GM23338 (cell line): ENCODE measurements around the gene BEST1. TPM values are rescaled to one million over a fixed set of nuclear protein-coding genes. Genes with fewer than 3 reads are reported as not detected.

ENCODE experiments used
- ATAC-seq: fragments of 200-7000 bp; cut with Tn5 transposase; 3 replicates; pipeline ENCODE4 v1.9.1; 2020
- DNase-seq: peaks from one replicate; pipeline ENCODE4 v3.0.0-alpha.2; 2015; ENCODE audit warnings: low spot score
- H2AFZ ChIP-seq: fragments of 200-600 bp; sonication (generic); 2 replicates; pipeline ENCODE4 v1.8.0; 2016; ENCODE audit warnings: antibody characterized with exemption, mild to moderate bottlenecking, moderate library complexity
- H3F3A ChIP-seq: fragments of 200-600 bp; sonication (generic); replicated peaks from 2 replicates; pipeline ENCODE4 v1.8.0; 2017; ENCODE audit warnings: antibody characterized with exemption, mixed run types, low read depth
- H3K27ac ChIP-seq: fragments of 200-600 bp; sonication (generic); 2 replicates; pipeline ENCODE4 v1.6.1; 2016; ENCODE audit warnings: low read depth
- H3K27me3 ChIP-seq: fragments of 200-600 bp; sonication (generic); 2 replicates; pipeline ENCODE4 v1.8.0; 2016; ENCODE audit warnings: mild to moderate bottlenecking, mixed run types, moderate library complexity; ENCODE audit not compliant: insufficient read depth
- H3K36me3 ChIP-seq: fragments of 200-600 bp; sonication (generic); 2 replicates; pipeline ENCODE4 v1.8.0; 2016; ENCODE audit warnings: mild to moderate bottlenecking; ENCODE audit not compliant: insufficient read depth
- H3K4me1 ChIP-seq: fragments of 200-600 bp; sonication (generic); 2 replicates; pipeline ENCODE4 v1.8.0; 2016; ENCODE audit warnings: mild to moderate bottlenecking, moderate library complexity; ENCODE audit not compliant: insufficient read depth
- H3K4me2 ChIP-seq: fragments of 200-600 bp; sonication (generic); 2 replicates; pipeline ENCODE4 v1.7.1; 2017; ENCODE audit warnings: mixed run types
- H3K4me3 ChIP-seq: fragments of 200-600 bp; sonication (generic); 2 replicates; pipeline ENCODE4 v1.6.1; 2016; ENCODE audit warnings: mixed run types
- H3K79me2 ChIP-seq: fragments of 200-600 bp; sonication (generic); replicated peaks from 2 replicates; pipeline ENCODE4 v1.8.0; 2017; ENCODE audit warnings: mild to moderate bottlenecking; ENCODE audit not compliant: insufficient read depth
- H3K9me2 ChIP-seq: fragments of 200-600 bp; sonication (generic); 2 replicates; pipeline ENCODE4 v1.8.0; 2017; ENCODE audit not compliant: insufficient read depth
- H4K20me1 ChIP-seq: fragments of 200-600 bp; sonication (generic); replicated peaks from 2 replicates; pipeline ENCODE4 v1.8.0; 2017; ENCODE audit warnings: mild to moderate bottlenecking; ENCODE audit not compliant: insufficient read depth
- H3K27ac Mint-ChIP-seq: 2 replicates; pipeline ENCODE4 v1.8.0; 2020; ENCODE audit warnings: inconsistent platforms, mild to moderate bottlenecking, moderate library complexity, mixed read lengths
- H3K27me3 Mint-ChIP-seq: 3 replicates; pipeline ENCODE4 v1.8.0; 2022; ENCODE audit warnings: low read depth, mild to moderate bottlenecking, moderate library complexity, mixed read lengths, inconsistent platforms; ENCODE audit not compliant: insufficient read depth, poor library complexity
- H3K36me3 Mint-ChIP-seq: 3 replicates; pipeline ENCODE4 v1.8.0; 2021; ENCODE audit warnings: low read depth, mild to moderate bottlenecking, inconsistent platforms, moderate library complexity, mixed read lengths
- H3K4me1 Mint-ChIP-seq: 3 replicates; pipeline ENCODE4 v1.8.0; 2020; ENCODE audit warnings: mild to moderate bottlenecking, inconsistent platforms, mixed read lengths
- H3K4me3 Mint-ChIP-seq: 3 replicates; pipeline ENCODE4 v1.8.0; 2021; ENCODE audit warnings: moderate library complexity, mild to moderate bottlenecking, inconsistent platforms, mixed read lengths
- H3K9me3 Mint-ChIP-seq: 3 replicates; pipeline ENCODE4 v1.8.0; 2020; ENCODE audit warnings: moderate library complexity, mild to moderate bottlenecking, inconsistent platforms, mixed read lengths
- ETS1 ChIP-seq: IDR thresholded peaks from 2 replicates; pipeline ENCODE4 v1.6.1; 2016; ENCODE audit warnings: antibody characterized with exemption
- POLR2AphosphoS5 ChIP-seq: IDR thresholded peaks from 2 replicates; pipeline ENCODE4 v1.6.1; 2016; ENCODE audit warnings: antibody characterized with exemption, low read depth
- ZNF114 ChIP-seq: fragments of 250-450 bp; sonication (Bioruptor Pico); IDR thresholded peaks from 2 replicates; pipeline ENCODE4 v1.5.0; 2020; ENCODE audit warnings: mild to moderate bottlenecking, moderate library complexity
- polyA plus RNA-seq: library from polyadenylated mRNA; unstranded; fragments of >200 nt; fragmentation: Nextera tagmentation; extraction: Ambion mirVana; gene quantifications from 2 replicates; pipeline ENCODE4 v1.2.1, GENCODE V29; 2016
- total RNA-seq: library from RNA; depleted of rRNA; stranded (reverse); fragments of >200 nt; shearing (Covaris generic); gene quantifications from 2 replicates; pipeline ENCODE4 v1.2.3, GENCODE V29; 2014
- TF ChIP-seq, protein P1 (sequence below), 2 experiments: fragments of 200-600 bp in 1 of 2; sonication (generic) in 1 of 2; conservative IDR thresholded peaks; 2 replicates each; pipeline versions ENCODE4 v1.5.1 to v1.6.1; 2016 to 2017; ENCODE audit warnings: antibody characterized with exemption in 2 of 2, low read depth in 2 of 2, mild to moderate bottlenecking in 2 of 2, moderate library complexity in 1 of 2

BEST1 gene
- total and polyA plus RNA-seq, 2 experiments from 2014 or later, result 0.35 to 0.44 TPM

- no peaks in the 10 kb centered on the region for H3K36me3 Mint-ChIP-seq
- H3K9me3 Mint-ChIP-seq, result no peaks in the 10 kb centered on the region
- H3K4me1 ChIP-seq, result no peaks in the 10 kb centered on the region
- no peak overlapping the region for H3K4me2 ChIP-seq
- H3K36me3 ChIP-seq, result no peaks in the 10 kb centered on the region
- no peak for DNase-seq
- H2AFZ ChIP-seq, result no peak overlapping the region
- peaks cover 6% of the 10 kb centered on the region for H3K27me3 Mint-ChIP-seq
- no peaks in the 10 kb centered on the region for H4K20me1 ChIP-seq
- no peak overlapping the region for H3K27ac ChIP-seq
- no peaks in the 10 kb centered on the region for H3K9me2 ChIP-seq
- H3K4me3 ChIP-seq, result no peak overlapping the region
- H3F3A ChIP-seq, result no peaks in the 10 kb centered on the region
- H3K27me3 ChIP-seq, result no peaks in the 10 kb centered on the region
- TF ChIP-seq ZNF114 (CRISPR knock-in tag) (no peak), ETS1 (no peak)
- no peak overlapping the region for H3K27ac Mint-ChIP-seq
- no peak for ATAC-seq
- no peaks in the 10 kb centered on the region for H3K79me2 ChIP-seq
- H3K4me1 Mint-ChIP-seq, result peaks cover 12% of the 10 kb centered on the region
- H3K4me3 Mint-ChIP-seq, result no peak overlapping the region
Observed at GRCh38 chr11:61948505-61948904, 1.6 kb upstream of the BEST1 start.

DNA sequence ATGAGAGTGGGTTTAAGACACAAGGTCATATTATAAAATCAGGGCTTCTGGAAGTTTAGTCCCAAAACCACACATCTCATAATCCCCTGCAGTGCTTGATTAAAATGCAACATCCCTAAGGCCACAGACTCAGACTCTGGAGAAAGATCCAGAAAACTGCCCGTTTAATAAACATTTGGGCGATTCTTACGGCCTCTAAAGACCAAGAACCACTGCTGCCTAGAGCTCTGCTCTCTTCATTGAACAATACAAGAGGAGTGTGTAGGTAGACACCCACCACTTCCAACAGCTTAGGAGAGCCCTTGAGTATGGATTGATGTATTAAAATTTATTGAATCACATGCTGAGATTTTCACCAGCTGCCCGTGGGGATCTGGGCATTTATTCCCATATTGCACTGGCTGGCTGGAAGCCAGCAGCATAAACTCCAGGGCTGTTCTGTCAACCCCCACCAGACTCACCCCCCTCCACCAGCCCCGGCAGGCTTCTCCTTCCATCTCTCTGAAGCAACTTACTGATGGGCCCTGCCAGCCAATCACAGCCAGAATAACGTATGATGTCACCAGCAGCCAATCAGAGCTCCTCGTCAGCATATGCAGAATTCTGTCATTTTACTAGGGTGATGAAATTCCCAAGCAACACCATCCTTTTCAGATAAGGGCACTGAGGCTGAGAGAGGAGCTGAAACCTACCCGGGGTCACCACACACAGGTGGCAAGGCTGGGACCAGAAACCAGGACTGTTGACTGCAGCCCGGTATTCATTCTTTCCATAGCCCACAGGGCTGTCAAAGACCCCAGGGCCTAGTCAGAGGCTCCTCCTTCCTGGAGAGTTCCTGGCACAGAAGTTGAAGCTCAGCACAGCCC is 749 bp upstream of the BEST1 start:
- no peaks in the 10 kb centered on the region for H3K79me2 ChIP-seq
- H3K27me3 ChIP-seq, result peaks cover 6% of the 10 kb centered on the region; the same call in 1 of the 2 replicates
- TF ChIP-seq POLR2AphosphoS5, result peak; percentile 44
- TF ChIP-seq, protein P1, sequence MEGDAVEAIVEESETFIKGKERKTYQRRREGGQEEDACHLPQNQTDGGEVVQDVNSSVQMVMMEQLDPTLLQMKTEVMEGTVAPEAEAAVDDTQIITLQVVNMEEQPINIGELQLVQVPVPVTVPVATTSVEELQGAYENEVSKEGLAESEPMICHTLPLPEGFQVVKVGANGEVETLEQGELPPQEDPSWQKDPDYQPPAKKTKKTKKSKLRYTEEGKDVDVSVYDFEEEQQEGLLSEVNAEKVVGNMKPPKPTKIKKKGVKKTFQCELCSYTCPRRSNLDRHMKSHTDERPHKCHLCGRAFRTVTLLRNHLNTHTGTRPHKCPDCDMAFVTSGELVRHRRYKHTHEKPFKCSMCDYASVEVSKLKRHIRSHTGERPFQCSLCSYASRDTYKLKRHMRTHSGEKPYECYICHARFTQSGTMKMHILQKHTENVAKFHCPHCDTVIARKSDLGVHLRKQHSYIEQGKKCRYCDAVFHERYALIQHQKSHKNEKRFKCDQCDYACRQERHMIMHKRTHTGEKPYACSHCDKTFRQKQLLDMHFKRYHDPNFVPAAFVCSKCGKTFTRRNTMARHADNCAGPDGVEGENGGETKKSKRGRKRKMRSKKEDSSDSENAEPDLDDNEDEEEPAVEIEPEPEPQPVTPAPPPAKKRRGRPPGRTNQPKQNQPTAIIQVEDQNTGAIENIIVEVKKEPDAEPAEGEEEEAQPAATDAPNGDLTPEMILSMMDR (conservative IDR thresholded peaks at IDR 0.05; ENCODE audit: low read depth in 2 of 2), result no peak
- Mint-ChIP-seq H3K27ac (peak overlapping the region; percentile 94), H3K4me3 (no peak overlapping the region), H3K4me1 (peaks cover 12% of the 10 kb centered on the region), H3K9me3 (no peaks in the 10 kb centered on the region), H3K27me3 (peaks cover 7% of the 10 kb centered on the region), H3K36me3 (no peaks in the 10 kb centered on the region)
- H3K4me1 ChIP-seq, result peaks cover 3% of the 10 kb centered on the region; the same call in 1 of the 2 replicates
- no peaks in the 10 kb centered on the region for H4K20me1 ChIP-seq
- no peak overlapping the region for H3K4me3 ChIP-seq
- DNase-seq (peak; percentile 88), ATAC-seq (peak; percentile 73)
- H3K27ac ChIP-seq, result 0 out of 2 replicates have a peak overlapping the region, but pooled peaks have one; percentile 30
- H3K36me3 ChIP-seq, result no peaks in the 10 kb centered on the region
- no peaks in the 10 kb centered on the region for H3F3A ChIP-seq
- no peak overlapping the region for H3K4me2 ChIP-seq
- H3K9me2 ChIP-seq, result no peaks in the 10 kb centered on the region
- no peak overlapping the region for H2AFZ ChIP-seq

- Mint-ChIP-seq H3K4me3 (no peak overlapping the region), H3K9me3 (no peaks in the 10 kb centered on the region), H3K36me3 (no peaks in the 10 kb centered on the region), H3K27ac (no peak overlapping the region), H3K27me3 (peaks cover 17% of the 10 kb centered on the region), H3K4me1 (peaks cover 12% of the 10 kb centered on the region)
- Histone ChIP-seq H3F3A (peaks cover 8% of the 10 kb centered on the region; the same call in 1 of the 2 replicates), H3K36me3 (no peaks in the 10 kb centered on the region), H3K79me2 (no peaks in the 10 kb centered on the region), H3K4me2 (no peak overlapping the region), H3K27ac (no peak overlapping the region), H4K20me1 (no peaks in the 10 kb centered on the region), H3K4me1 (peaks cover 7% of the 10 kb centered on the region; the same call in 1 of the 2 replicates), H3K9me2 (no peaks in the 10 kb centered on the region), H3K27me3 (peaks cover 12% of the 10 kb centered on the region; the same call in 1 of the 2 replicates), H3K4me3 (no peak overlapping the region), H2AFZ (no peak overlapping the region)
- TF ChIP-seq, protein P1 (conservative IDR thresholded peaks at IDR 0.05; ENCODE audit: low read depth in 2 of 2), result no peak
- ATAC-seq (no peak), DNase-seq (no peak)
Observed at GRCh38 chr11:61951484-61952135, 1.5 kb downstream of the BEST1 start.
